DMS79 (cell line): ENCODE results near the gene BAD.
A peak's percentile ranks its signal among the peaks of the same experiment; 100 is the strongest.
"Not testable (repeated sequence)": the region's sequence is repeated elsewhere in the genome, so short reads cannot be mapped to it uniquely, and the experiment has no call there.

Source experiments
- DNase-seq: peaks from one replicate; lab custom pipeline; 2025; lab: John Stamatoyannopoulos, UW

BAD gene

DNA sequence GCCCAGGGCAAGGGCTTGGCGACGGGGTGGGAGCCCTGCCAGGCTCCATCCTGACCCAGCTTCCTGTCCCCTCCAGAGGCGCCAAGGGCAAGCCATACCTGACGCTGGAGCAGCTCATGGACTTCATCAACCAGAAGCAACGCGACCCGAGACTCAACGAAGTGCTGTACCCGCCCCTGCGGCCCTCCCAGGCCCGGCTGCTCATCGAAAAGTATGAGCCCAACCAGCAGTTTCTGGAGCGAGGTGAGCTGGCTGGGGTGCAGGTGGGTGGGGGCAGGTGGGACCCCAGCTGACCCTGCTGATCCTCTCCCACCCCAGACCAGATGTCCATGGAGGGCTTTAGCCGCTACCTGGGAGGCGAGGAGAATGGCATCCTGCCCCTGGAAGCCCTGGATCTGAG, 28.2 kb downstream of the BAD start:
- no peak for DNase-seq

DNA sequence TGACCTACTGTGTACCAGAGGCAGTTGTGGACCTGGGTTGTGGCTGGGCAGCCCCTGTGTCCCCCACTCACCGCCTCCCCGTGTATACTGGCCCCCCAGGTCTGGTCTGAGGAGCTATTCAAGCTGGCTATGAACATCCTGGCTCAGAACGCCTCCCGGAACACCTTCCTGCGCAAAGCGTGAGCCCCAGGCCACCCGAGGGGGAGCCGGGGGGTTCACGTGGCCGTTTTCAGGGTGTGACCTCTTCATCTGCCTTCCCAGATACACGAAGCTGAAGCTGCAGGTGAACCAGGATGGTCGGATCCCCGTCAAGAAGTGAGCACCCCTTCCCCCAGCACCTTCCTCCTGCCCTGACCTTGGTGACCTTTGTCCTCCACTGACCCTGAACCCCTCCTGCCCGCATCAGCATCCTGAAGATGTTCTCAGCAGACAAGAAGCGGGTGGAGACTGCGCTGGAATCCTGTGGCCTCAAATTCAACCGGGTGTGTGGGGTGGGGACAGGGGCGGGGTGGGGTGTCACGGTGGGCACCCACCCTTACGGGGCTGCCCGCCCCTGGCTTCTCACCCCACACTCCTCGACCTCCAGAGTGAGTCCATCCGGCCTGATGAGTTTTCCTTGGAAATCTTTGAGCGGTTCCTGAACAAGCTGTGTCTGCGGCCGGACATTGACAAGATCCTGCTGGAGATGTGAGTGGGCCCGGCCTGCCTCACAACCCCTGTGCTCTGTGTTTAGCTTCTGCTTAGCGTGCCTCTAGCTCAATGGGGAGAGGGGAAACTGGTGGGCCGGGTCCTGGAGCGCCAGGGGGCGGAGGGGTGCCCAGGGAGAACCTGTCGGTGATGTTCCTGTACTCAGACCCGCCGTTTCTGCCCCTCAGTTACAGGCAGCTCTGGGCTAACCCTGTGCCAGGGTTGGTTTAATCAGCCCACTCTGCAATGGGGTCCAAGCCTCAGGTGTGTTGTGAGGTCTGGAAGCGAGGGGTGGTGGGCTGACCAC, 29.0 kb downstream of the BAD start:
- DNase-seq, result no peak

DNA sequence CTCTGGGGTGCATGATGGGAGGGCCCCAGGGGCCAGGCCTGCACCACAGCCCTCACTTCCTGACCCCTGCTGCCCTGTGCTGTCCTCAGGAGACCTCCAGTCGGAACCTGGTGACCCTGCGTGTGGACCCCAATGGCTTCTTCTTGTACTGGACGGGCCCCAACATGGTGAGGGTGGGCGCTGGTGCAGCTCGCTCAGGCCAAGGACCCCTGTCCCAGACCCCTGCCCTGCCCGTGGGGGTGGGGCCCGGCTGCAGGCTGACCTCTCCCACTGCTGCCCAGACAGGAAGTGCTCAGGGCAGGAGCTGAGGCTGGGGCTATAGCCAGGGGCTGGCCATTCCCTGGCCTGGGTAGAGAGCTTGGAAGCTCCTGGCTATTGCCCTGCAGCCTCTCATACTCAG, 30.1 kb downstream of the BAD start:
- DNase-seq, result no peak

DNA sequence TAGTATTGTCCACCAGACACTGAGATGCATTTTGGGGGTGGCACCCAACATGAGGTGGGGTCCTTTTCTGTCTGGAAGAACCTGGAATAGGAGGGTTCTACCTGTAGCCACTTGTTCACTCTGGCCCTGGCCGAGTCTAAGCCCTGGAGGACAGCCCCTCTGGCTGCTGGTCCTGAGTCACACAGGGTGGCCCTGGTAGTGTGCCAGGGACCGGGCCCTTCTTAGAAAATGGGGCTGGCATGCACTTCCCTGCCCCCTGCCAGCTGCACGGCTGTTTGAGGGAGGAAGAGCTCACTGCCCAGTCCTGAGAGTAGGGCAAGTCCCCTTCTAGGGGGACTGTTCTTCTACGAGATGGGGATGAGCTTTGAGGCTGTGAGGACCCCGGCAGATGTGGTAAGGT, 31.0 kb downstream of the BAD start:
- no peak for DNase-seq

DNA sequence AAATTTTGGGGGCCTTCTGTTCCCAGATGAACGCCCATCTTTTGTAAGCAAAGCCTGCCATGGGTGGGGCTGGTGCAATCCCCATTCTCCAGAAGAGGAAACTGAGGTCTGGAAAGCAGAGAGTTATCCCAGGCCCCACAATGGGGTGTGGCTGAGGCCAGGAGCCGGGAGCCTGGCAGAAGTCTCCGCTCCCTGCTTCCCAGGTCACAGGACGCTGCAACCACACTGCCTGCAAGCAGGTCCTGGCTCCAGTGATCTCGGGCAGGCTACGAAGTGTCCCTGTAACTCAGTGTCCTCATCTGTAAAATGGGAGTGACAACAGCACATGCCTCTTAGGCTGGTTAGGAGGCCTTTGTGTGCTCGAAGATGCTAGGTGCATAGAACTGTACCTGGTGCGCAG, 31.4 kb downstream of the BAD start:
- no peak for DNase-seq

DNA sequence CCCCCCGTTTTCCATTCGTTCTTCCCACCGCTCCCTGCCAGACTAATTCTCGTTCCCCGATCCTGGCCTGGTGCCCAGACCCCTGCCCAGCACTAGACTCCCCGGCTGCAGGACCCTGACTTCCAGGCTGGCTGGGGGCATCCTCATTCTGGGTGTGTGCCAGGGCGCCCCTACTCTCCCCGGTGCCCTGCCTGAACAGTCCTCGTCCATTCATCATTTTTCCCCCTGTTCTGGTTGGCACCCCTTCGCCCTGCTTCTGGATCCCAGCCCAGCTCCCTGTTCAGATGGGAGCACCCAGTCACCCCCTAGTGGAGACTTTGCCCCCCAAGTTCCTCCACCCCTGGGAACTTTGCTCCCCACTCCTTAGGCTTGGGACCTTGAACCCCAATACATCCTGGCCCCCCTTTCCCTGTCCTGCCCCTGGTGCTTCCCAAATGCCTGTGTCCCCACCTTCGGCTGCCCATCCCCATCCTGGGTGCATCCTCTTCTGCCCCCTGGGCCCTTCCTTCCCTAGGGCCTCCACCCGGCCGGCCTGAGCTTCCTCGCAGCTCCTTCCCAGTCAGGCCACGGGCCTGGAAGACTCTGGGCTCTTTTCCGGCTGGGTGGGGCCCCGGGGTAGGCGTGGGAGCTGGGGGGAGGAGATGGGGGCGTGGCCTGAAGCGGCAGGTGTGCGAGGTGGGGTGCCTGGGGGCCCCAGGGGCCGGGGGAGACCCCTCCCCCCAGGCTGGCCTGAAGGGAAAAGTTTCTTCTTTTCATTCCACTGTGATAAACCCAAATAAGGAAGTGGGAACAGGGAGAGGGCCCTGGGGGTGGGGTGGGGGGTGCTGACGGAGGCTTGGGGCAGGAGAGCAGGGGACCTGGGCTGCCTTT, 32.2 kb downstream of the BAD start:
- no peak for DNase-seq

DNA sequence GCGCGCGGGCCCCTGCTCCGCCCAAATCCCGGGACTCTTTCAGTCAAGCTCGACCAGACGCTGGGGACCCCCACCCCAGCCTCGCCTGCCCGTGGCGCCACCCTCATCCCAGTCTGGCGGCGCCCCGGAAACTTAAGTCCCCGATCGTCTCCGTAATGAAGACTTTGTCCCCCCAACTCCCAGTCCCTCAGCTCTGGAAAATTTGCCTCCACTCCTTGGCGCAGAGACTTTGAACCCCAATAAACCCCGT, 32.8 kb downstream of the BAD start:
- DNase-seq, result no peak

DNA sequence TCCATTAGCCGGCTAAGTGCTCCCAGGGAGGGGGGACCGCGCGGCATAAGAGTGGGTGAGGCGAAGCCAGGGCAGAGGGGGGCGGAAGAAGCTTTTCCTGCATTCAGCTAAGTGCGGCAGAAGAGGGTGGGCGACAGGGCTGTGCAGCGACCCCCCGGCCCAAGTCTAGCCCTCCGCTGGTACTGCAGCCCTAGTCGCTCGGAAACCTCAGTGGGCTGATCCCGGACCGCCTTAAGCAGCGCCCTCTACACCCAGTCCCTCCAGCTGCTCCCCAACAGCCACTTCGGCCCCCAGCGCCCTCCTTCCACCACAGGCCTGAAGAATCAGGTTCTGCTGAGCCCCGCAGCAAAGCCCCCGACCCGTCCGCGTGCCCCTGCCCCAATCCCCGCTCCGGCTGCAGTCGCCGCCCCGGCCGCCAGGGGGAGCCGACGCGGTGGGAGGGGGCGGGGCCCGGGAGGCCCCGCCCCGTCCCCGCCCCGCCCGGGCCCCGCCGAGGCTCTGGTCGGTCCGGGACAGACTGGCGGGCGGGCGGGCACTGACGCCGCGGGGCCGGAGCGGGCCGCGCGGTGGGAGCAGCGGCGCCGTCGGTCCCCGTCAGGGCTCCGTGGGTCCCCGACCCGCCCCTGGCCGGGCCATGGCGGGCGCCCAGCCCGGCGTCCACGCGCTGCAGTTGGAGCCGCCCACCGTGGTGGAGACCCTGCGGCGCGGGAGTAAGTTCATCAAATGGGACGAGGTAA, 33.3 kb downstream of the BAD start, which contains the start of gene PLCB3:
TSS of gene PLCB3 (plus strand) at position 515 of the 737 bp plus-strand sequence. CDS start at position 635, 120 bp downstream.
- DNase-seq, result no peak

DNA sequence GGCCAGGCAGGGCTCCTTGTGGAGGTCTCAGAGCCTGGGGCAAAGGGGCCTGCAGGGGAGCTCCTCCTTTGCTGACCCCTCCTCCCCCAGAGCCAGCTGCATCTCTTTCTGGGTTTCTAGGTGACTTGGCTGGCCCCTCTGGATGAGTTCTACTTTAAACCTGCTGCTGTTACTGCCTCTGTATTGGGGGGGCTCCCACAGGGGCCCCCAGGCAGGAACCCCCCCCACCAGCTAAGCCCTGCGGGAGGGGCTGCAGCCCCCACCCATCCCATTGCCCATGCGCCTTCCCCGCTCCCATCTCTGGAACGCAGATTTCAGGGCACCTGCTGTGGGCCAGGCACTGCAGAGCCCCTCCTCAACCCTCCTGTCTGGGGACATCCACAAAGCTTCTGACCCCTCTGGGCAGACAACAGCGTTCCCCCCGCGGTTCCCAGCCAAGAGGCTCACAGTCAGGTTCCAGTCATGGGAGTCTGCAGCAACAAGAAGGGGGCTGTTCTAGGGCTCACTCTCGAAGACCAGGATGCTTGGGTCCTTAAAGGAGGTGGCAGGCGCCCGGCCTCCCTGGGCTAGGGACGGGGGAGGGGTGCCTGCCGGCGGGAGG, 34.0 kb downstream of the BAD start:
- peak; percentile 49 for DNase-seq

DNA sequence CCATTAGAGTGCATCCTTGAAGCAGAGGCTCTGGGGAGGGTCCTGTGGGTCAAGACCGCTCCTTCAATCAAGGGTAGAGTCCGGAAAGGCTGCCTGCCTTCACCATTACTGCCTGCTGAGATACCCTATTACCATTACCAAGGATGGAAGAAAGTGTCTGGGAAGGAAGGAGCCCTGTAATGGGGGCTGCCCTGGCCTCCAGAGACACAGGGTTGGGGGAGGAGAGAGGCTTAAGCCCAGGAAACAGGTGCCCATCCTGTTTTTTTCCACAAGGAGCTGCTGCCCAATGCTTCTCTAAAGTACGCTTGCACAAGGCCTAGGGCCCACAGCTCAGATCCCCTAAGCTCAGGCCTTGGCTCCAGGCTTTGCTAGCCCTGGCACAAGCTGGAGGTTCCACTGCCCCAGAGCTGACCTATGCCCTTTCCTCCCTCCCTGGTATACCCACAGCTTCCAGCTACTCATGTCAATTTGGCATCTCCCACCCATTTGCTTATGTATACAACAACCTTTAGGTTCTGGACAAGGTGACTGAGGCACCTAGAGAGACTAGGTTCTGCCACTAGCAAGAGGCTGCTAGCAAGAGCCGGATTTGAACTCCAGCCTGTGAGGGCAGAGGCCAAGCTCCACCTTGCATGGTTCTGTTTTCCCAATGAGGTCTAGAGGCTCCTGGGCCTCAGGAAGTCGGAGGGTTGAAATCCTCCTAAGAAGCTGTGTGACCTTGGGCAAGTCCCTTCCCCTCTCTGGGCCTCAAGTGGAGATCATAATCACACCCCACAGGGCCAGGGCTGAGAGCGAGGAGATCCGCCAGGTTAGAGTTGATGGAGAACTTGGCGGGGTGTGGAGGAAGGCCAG, 34.7 kb downstream of the BAD start:
- DNase-seq, result no peak

DNA sequence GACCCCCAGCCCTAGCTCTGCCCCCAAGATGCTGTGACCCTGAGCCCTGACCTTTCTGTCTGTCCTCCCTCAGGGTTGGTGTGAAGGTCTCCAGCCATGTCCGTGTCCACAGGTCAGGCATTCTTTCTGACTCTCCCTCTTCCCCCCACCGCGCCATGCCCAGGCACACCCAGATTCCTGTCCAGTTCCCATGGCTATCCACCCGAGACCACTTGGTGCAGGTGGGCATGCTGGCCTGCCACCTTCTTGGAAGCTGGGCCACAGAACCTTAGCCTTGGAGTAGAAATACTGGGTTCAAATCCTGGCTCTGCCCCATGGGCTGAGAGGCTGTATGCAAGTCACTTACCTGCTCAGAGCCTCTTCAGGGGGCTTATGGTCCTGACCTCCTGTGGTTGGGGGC, 35.4 kb downstream of the BAD start:
- DNase-seq, result no peak

DNA sequence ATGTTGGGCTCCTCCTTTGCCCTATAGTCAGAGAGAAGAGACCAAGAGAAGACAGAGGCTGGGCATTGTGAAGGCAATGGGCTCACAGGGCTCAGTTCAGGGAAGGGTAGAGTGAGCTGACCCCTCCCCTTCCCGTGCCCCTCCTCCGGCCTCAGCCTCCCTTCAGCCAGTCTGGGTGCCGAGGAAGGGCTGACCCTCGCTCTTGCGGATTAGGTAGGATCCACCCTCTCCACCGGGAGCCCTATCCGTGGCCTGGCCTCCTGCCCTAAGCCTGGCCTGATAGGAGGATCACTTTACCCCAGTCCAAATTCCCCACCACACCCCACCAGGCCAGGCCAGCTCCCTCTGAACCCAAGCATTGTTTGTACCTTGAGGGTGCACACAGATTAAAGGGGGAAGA, 35.9 kb downstream of the BAD start:
- DNase-seq, result no peak

DNA sequence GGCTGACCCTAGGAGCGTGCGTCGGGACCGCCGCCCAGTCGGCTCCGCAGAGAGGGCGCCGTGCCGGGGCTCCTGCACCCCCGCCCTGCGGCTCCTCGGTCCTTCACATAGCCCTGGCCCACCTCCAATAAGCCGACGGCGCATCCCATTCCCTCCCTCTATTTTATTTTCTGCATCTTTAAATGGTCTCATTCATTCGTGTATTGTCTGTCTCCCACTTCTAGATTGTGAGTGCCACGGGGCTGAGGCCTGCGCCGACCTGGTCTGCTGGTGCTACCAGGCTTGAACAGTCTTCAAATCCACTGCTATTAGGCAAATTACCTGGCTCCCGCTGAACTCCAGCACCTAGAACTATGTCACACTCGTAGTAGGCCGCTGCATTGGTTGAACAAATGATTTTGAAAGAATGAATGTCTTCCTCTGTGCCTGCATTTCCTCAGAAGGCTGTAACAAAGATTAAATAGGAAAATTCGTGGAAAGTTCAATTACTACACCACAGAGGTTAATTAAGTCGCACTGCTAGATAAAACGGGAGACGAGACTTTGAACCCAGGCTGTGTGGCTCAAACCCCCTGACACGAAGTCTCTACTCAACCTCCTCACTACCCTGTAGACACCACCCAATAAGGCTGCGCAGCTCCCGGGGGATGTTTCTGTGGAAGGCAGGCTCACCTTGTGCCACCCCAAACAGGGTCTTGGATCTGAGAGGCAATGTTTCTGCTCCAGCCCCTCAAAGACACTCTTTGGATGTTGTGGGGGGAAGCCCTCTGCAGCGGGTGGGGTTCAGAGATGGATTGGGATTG, 36.5 kb downstream of the BAD start:
- DNase-seq, result no peak

DNA sequence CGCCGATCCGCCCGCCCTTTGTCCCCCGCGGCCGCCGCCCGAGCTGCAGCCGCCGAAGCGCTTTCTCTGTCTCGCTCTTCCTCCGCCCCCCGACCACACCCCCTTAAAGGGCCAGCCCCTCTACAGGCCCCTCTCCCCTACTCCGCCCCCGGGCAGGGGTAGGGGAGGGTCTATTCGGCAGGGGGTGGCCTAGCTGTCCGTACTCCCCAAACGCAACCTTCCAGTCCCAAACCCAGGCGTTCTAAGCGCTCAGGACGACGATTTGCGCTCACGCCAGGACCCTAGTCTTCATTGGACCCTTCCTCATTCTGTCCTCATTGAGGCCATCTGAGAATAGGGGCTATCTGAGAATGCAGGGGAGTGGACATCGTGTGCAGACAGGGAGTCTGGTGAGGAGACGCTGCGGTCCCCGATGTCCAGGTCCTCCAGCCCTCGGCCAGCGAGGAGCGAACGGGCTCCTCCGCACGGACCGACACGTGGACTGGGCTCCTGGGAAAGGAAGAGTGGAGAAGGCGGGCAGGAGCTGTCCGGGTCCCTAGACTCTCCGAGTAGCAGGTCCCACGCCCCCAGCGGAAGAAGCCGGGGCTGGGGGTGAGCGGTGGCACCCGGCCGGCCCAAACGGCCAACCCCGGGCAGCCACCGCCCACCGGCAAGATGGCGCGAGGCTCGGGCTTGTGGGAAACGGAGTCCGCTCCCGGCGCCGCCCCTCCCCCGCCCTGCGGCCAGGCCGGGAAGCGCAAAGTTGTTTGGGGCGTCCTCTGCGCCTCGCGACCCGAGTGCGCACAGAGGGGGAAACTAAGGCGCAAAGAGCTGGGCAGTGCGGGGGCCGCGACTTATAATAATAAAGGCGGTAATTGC, 37.4 kb downstream of the BAD start, which contains the start of gene PPP1R14B:
TSS of gene PPP1R14B (minus strand) at position 73 of the 858 bp plus-strand sequence. CDS start 270 bp downstream, outside the sequence.
- DNase-seq, result peak; percentile 76

DNA sequence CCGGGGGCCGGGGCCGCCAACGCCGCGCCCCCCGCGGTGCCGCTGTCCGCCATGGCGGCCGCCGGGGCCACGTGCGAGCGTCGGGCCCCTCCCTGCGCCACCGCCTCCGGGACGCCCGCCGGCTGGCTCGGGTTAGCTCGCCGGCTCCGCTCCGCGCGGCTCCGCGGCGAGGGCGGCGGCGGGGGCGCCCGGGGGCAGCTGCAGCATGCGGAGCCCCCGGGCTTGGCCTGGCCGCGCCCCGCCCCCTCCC, 37.9 kb downstream of the BAD start:
- DNase-seq, result not testable (repeated sequence)

DNA sequence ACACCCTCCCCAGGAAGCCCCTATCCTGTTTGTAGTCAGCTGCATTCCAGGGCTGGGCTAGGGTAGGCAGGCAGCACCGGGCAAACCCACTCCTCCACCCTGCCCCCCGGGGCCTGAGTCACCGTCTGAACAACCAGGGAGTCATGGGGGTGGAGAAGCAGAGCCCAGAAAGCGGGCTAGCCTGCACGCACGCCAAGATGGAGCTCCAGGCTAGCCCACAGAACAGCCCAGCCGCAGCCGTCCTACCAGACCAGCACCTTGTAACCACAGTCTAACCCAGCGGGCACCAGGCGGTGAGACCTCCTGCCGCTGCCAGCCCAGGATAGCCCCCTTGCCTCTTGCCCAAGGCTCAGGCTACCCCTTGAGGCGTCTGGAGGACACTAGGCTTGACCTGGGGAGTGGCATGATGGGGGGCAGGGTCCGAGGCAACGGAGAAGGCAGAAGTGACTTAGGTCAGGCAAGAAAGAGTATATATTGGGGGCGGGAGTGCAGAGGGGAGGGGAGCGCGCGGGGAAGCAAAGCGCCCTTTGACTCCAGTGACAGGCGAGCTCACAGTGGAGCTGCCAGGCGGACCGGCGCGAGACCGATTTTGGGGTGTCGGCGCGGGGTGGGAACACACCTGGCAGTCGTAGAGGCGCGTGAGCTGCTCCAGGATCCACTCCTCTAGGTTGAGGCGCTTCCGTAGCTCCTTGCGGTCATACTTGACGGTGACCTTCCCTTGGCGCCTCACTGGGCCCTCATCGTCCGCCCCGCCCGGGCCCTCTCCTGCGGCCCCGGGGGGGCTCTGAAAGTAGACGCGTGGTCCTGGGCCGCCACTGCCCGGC, 38.5 kb downstream of the BAD start:
- peak; percentile 30 for DNase-seq

DNA sequence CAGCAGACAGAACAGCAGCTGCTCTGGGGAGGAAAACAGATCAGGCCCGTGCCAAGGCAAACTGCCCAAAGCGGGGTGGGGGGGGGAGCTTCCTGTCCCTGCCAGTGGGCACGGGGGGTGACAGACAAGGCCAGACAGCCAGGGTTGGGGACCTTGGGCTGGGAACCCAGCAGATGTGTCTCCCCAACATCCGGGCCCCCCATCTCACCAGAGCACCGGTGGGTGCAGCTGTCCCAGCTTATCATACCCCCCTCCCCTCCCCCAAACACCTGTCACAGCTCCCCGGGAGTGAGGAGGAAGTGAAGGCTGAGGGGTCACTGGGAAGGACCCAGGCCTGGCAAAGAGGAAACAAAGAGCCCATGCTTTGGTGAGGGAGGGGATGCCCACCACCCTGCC, 39.1 kb downstream of the BAD start:
- DNase-seq, result no peak

DNA sequence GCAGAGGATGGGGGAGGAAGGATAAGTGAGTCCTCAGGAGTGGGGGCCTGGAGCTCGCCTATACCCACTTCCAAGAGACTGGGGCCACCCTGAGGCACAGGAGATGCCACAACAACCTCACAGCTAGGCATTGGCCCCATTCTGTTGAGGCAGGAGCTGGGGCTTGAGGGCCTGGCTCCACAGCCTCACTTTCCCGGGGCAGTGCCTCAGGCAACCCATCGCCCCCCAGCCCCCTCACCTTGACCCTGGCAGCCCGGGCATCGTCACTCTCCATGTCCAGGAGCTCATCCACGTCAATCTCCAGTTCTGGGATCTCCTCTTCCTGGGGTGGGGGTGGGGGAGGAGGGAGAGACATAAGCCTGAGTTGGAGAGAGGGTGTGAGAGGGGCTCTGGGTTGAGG, 39.5 kb downstream of the BAD start:
- no peak for DNase-seq

DNA sequence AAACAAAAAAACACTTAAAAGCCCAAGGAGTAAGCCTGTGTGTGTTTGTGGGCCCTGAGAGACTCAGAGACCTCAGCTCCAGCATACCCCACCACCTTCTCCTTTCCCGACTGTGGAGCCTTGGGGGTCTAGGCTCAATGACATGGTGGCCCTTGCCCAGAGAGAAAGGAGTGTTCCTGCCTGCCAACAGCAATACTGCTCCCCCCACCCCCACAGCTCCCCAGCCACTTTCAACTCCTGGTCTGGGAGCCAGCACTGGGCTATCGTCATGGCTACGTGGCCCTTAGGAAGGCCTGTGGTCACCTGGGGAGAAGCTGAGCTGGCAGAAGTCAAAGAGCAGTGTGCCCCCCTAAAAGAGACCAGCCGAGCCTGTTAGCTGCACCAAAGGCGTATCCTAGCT, 40.4 kb downstream of the BAD start:
- no peak for DNase-seq
